Sigmoid colon (tissue), 7 donors: ENCODE data around the gene IRGQ. TPM values are rescaled to one million over a fixed set of nuclear protein-coding genes. Genes with fewer than 3 reads are reported as not detected.

Experiments used
- DNase-seq: peaks from one replicate; pipeline ENCODE4 v3.0.0-alpha.2; 2019
- H3K27ac ChIP-seq, 4 donors: fragments of 200-600 bp; sonication (generic); one replicate each; pipeline ENCODE4 v1.5.1; 2016 to 2019; ENCODE audit warnings: mild to moderate bottlenecking in 1 of 4
- H3K27me3 ChIP-seq, 3 donors: fragments of 200-600 bp; sonication (generic); one replicate each; pipeline ENCODE4 v1.5.1; 2019; ENCODE audit warnings: mild to moderate bottlenecking in 1 of 3
- H3K36me3 ChIP-seq, 4 donors: fragments of 200-600 bp; sonication (generic); one replicate each; pipeline ENCODE4 v1.5.1; 2016 to 2019
- H3K4me1 ChIP-seq, 4 donors: fragments of 200-600 bp; sonication (generic); one replicate each; pipeline ENCODE4 v1.5.1; 2017 to 2019
- H3K4me3 ChIP-seq, 4 donors: fragments of 200-600 bp; sonication (generic); one replicate each; pipeline ENCODE4 v1.5.1; 2017 to 2019; ENCODE audit warnings: mild to moderate bottlenecking in 2 of 4, moderate library complexity in 1 of 4
- H3K9me3 ChIP-seq, 4 donors: fragments of 200-600 bp in 3 of 4; sonication (generic) in 3 of 4; one replicate each; pipeline versions ENCODE4 v1.5.1 to v1.6.1; 2013 to 2019
- EP300 ChIP-seq, 4 donors: sonication (generic); formaldehyde crosslinking; IDR thresholded peaks; one replicate each; pipeline ENCODE4 v1.6.1; 2017; ENCODE audit warnings: antibody characterized with exemption in 4 of 4
- POLR2A ChIP-seq, 2 donors: fragments of 450-650 bp; IDR thresholded peaks; one replicate each; pipeline ENCODE4 v1.6.1; 2016; ENCODE audit warnings: antibody characterized with exemption in 2 of 2, mild to moderate bottlenecking in 2 of 2, moderate library complexity in 2 of 2
- POLR2AphosphoS5 ChIP-seq, 4 donors: sonication (generic); formaldehyde crosslinking; IDR thresholded peaks; one replicate each; pipeline ENCODE4 v1.6.1; 2017; ENCODE audit warnings: antibody characterized with exemption in 4 of 4
- WGBS, 2 donors: extraction: QIAGEN DNeasy Blood & Tissue Kit; methylation state at CpG; one replicate each; pipeline ENCODE4 v1.1.7; 2013; 5-methylcytosine and 5-hydroxymethylcytosine counted together
- intact Hi-C: fragments of 100-400 bp; cut with DNase I; formaldehyde crosslinking; loops from one replicate; pipeline ENCODE4 v1.15.1; 2023
- polyA plus RNA-seq, 3 donors: library from polyadenylated mRNA; stranded (reverse); fragments of 200-250 nt; gene quantifications; one replicate each; pipeline ENCODE4 v1.2.3, GENCODE V29; 2013
- total RNA-seq, 4 donors: library from RNA; depleted of rRNA; stranded (reverse); fragments of >200 nt; gene quantifications; one replicate each; pipeline ENCODE4 v1.1.0, GENCODE V29; 2016
- TF ChIP-seq, protein P1 (sequence below), 4 experiments: fragments of 450-650 bp in 3 of 4; fragments of 200-600 bp in 1 of 4; IDR thresholded peaks; one replicate each; pipeline ENCODE4 v1.5.1; 2016 to 2019; ENCODE audit warnings: antibody characterized with exemption in 4 of 4, mild to moderate bottlenecking in 3 of 4, moderate library complexity in 2 of 4
- donor health status: healthy with polysubstance abuse.
- donor health status: Bipolar disorder and iron deficiency.
- donor health status: healthy.

Gene IRGQ
- total and polyA plus RNA-seq, 7 donors = 3.9 to 24.4 (median 13.5) TPM

DNA sequence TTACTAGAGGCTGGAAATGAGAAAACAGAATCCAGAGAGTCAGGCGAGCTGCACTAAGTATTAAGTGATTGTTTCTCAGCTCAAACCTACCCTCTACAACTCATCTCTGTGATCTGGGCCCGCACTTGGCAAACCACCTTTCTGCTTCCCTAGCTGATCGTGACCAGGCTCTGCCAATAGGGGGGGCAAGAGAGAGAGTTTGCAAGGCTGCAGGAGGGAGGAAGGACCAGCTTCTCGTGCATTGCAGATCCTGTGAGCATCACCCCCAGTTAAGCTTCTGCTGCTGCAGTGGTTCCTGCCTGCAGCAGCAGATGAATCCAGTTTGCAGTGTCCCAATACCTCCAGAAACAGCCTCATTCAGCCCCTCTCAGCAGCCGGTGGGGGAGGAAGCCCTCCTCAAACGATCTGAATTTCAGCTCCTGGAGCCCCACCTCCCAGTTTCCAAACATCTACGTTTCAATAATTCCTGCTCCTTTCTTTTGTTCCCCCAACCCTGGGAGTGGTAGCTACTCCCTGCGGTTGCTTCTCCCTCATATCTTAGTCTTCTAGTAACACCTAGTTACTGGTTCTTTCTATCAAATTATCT, 40.7 kb downstream of the IRGQ start:
- Histone ChIP-seq H3K27me3 (no peaks in the 10 kb centered on the region), H3K36me3 (peaks cover 19 to 80% (median 39%) of the 10 kb centered on the region in 4 donors), H3K9me3 (no peaks in the 10 kb centered on the region), H3K4me3 (no peak overlapping the region), H3K27ac (no peak overlapping the region), H3K4me1 (no peaks in the 10 kb centered on the region)
- intact Hi-C loops = no loop called here
- TF ChIP-seq, protein P1, sequence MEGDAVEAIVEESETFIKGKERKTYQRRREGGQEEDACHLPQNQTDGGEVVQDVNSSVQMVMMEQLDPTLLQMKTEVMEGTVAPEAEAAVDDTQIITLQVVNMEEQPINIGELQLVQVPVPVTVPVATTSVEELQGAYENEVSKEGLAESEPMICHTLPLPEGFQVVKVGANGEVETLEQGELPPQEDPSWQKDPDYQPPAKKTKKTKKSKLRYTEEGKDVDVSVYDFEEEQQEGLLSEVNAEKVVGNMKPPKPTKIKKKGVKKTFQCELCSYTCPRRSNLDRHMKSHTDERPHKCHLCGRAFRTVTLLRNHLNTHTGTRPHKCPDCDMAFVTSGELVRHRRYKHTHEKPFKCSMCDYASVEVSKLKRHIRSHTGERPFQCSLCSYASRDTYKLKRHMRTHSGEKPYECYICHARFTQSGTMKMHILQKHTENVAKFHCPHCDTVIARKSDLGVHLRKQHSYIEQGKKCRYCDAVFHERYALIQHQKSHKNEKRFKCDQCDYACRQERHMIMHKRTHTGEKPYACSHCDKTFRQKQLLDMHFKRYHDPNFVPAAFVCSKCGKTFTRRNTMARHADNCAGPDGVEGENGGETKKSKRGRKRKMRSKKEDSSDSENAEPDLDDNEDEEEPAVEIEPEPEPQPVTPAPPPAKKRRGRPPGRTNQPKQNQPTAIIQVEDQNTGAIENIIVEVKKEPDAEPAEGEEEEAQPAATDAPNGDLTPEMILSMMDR (IDR thresholded peaks at IDR 0.05) = peak in 2 of 4 experiments; percentile 16 to 48
- no peak for TF ChIP-seq EP300 (IDR thresholded peaks at IDR 0.05)
- DNase-seq = peak; percentile 75
- WGBS, 2 donors = 44 to 46% methylated on average over 8 of the region's 8 CpGs

DNA sequence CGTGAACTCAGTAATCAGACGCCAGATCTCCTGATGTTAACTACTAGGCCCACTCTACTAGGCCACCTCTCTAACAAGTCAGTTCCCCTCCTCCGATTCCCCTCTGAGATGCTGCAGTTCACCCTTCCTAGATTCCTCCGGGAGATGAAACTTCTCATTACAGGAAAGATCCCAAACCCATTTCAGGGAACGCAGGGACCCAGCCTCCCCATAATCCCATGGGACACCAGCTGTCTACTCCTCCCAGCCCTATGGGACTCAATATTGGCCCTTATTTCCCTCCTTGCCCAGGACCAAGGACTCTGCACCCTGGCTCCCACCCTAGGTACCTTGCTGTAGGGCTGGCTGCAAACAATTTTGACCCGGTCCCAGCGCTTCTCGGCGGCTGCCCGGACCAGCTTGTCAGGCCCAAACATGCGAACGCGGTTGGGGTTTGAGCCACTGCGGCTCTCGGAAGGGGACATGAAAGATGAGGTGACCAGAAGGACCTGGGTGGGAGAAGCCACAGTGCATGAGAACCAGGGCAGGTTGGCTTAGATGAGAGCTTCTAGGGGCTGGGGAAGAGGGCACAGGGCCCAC, 41.5 kb downstream of the IRGQ start:
- WGBS, 2 donors = 95 to 97% methylated on average over 15 of the region's 15 CpGs
- no peaks in the 10 kb centered on the region for H3K4me1 ChIP-seq
- no peak overlapping the region for H3K27ac ChIP-seq
- no peak overlapping the region for H3K4me3 ChIP-seq
- TF ChIP-seq POLR2A (IDR thresholded peaks at IDR 0.05) = no peak
- TF ChIP-seq POLR2AphosphoS5 (IDR thresholded peaks at IDR 0.05) = no peak
- TF ChIP-seq EP300 (IDR thresholded peaks at IDR 0.05) = no peak
- TF ChIP-seq, protein P1 (IDR thresholded peaks at IDR 0.05) = no peak
- no peaks in the 10 kb centered on the region for H3K9me3 ChIP-seq
- peaks cover 19 to 78% (median 41%) of the 10 kb centered on the region in 4 donors for H3K36me3 ChIP-seq
- intact Hi-C loops = no loop called here
- no peaks in the 10 kb centered on the region for H3K27me3 ChIP-seq
- DNase-seq = no peak

DNA sequence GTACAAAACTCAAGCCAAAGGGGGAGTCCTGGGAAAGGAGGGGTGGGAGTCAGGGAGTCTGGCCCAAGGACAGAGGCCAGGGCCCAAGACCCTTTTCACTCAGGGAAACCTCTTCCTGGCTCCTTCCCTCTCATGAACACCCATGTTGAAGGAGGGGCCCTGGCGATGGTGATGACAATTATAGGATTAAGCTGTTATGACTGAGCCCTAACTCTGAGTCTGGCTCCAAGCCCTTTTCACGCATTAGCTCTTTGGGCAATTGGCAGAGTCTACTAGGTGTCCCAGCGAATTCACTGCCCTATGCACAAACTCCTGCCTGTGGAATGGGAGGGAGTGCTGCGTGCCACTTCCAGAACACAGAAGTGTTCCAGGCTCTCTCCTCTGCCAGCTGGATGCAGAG, 42.3 kb downstream of the IRGQ start:
- H3K4me3 ChIP-seq = no peak overlapping the region
- no peak for DNase-seq
- intact Hi-C loops = no loop called here
- TF ChIP-seq POLR2AphosphoS5 (IDR thresholded peaks at IDR 0.05) (no peak), POLR2A (IDR thresholded peaks at IDR 0.05) (no peak), EP300 (IDR thresholded peaks at IDR 0.05) (no peak)
- TF ChIP-seq, protein P1 (IDR thresholded peaks at IDR 0.05) = no peak
- 80 to 82% methylated on average over 4 of the region's 4 CpGs for WGBS, 2 donors
- H3K4me1 ChIP-seq = no peaks in the 10 kb centered on the region
- peaks cover 19 to 80% (median 41%) of the 10 kb centered on the region in 4 donors for H3K36me3 ChIP-seq
- H3K27me3 ChIP-seq = no peaks in the 10 kb centered on the region
- H3K27ac ChIP-seq = no peak overlapping the region
- H3K9me3 ChIP-seq = no peaks in the 10 kb centered on the region

DNA sequence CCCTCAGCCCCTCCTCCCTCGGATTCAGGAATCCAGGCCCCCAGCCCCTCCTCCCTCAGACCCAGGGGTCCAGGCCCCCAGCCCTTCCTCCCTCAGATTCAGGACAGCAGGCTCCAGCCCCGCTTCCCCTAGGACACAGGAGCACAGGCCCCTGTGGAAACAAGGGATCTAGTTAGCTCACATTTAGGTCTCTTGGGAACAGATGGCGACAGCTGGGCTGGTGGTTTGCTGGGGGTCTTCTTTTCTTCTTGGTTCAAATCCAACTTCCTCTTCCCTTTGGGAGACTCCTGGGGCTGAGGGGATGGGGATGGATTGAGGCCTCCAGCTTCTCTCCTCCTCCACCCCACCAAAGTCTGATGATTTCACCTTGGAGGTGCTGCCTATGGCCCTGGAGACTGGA, 43.3 kb downstream of the IRGQ start:
- WGBS, 2 donors = 71 to 81% methylated on average over 3 of the region's 3 CpGs
- no peak overlapping the region for H3K27ac ChIP-seq
- peaks cover 19 to 75% (median 41%) of the 10 kb centered on the region in 4 donors for H3K36me3 ChIP-seq
- intact Hi-C loops = no loop called here
- no peaks in the 10 kb centered on the region for H3K4me1 ChIP-seq
- no peak for DNase-seq
- TF ChIP-seq, protein P1 (IDR thresholded peaks at IDR 0.05) = no peak
- TF ChIP-seq POLR2AphosphoS5 (IDR thresholded peaks at IDR 0.05) (no peak), POLR2A (IDR thresholded peaks at IDR 0.05) (no peak), EP300 (IDR thresholded peaks at IDR 0.05) (no peak)
- no peaks in the 10 kb centered on the region for H3K27me3 ChIP-seq
- H3K9me3 ChIP-seq = no peaks in the 10 kb centered on the region
- H3K4me3 ChIP-seq = no peak overlapping the region

DNA sequence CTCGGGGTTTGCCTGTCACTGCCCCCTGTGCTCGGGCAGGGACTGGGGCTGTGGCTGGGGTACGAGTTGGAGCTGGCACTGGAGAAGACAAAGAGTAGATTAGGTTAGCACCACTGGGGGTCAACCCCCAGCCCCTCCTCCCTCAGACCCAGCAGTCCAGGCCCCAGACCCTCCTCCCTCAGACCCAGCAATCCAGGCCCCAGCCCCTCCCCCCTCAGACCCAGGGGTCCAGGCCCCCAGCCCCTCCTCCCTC, 43.8 kb downstream of the IRGQ start:
- intact Hi-C loops = no loop called here
- DNase-seq = no peak
- TF ChIP-seq POLR2AphosphoS5 (IDR thresholded peaks at IDR 0.05) = no peak
- TF ChIP-seq, protein P1 (IDR thresholded peaks at IDR 0.05) = no peak
- no peak for TF ChIP-seq POLR2A (IDR thresholded peaks at IDR 0.05)
- TF ChIP-seq EP300 (IDR thresholded peaks at IDR 0.05) = no peak
- no peaks in the 10 kb centered on the region for H3K4me1 ChIP-seq
- H3K36me3 ChIP-seq = peaks cover 19 to 79% (median 41%) of the 10 kb centered on the region in 4 donors
- 89 to 92% methylated on average over 3 of the region's 3 CpGs for WGBS, 2 donors
- H3K27ac ChIP-seq = no peak overlapping the region
- no peaks in the 10 kb centered on the region for H3K9me3 ChIP-seq
- H3K4me3 ChIP-seq = no peak overlapping the region
- no peaks in the 10 kb centered on the region for H3K27me3 ChIP-seq
